A673 (cell line): ENCODE measurements around the gene LRRC18. TPM values are rescaled to one million over a fixed set of nuclear protein-coding genes. Genes with fewer than 3 reads are reported as not detected.

ENCODE experiments used
- BruUV-seq: library from RNA; stranded (reverse); fragments of 400-500 nt; replicated peaks from 2 replicates; lab custom pipeline; 2021; lab: Mats Ljungman, UMichigan
- CTCF ChIA-PET: fragments of 300-600 bp; sonication (Branson Sonifier 250); formaldehyde crosslinking; loops from one replicate; lab custom pipeline; 2022; ENCODE audit warnings: antibody characterized with exemption; lab: Charles Lee
- POLR2A ChIA-PET: fragments of 300-600 bp; sonication (Branson Sonifier 250); formaldehyde crosslinking; loops from one replicate; lab custom pipeline; 2022; ENCODE audit warnings: antibody characterized with exemption; ENCODE audit not compliant: low non-redundant PET; lab: Charles Lee
- DNase-seq: peaks from one replicate; pipeline ENCODE4 v3.0.0-alpha.2; 2015; ENCODE audit warnings: low spot score
- H3K27ac ChIP-seq: fragments of 200-600 bp; sonication (generic); 2 replicates; pipeline ENCODE4 v1.5.1; 2016; ENCODE audit warnings: mixed run types, low read depth, mild to moderate bottlenecking, mixed read lengths, antibody characterized with exemption, low read length; ENCODE audit not compliant: poor library complexity, severe bottlenecking
- H3K27me3 ChIP-seq: fragments of 200-600 bp; sonication (generic); replicated peaks from 2 replicates; pipeline ENCODE4 v1.6.1; 2017; ENCODE audit warnings: mixed run types, low read depth, mild to moderate bottlenecking, mixed read lengths, antibody characterized with exemption, low read length; ENCODE audit not compliant: insufficient read depth, poor library complexity
- H3K36me3 ChIP-seq: fragments of 200-600 bp; sonication (generic); 2 replicates; pipeline ENCODE4 v1.6.1; 2016; ENCODE audit warnings: mixed run types, mild to moderate bottlenecking, mixed read lengths, antibody characterized with exemption, low read length; ENCODE audit not compliant: insufficient read depth, poor library complexity, severe bottlenecking
- H3K4me1 ChIP-seq: fragments of 200-600 bp; sonication (generic); 2 replicates; pipeline ENCODE4 v1.6.1; 2017; ENCODE audit warnings: mixed run types, mild to moderate bottlenecking, mixed read lengths, antibody characterized with exemption, low read length; ENCODE audit not compliant: insufficient read depth, poor library complexity, severe bottlenecking
- H3K4me3 ChIP-seq: fragments of 200-600 bp; sonication (generic); 2 replicates; pipeline ENCODE4 v1.5.1; 2016; ENCODE audit warnings: low read depth, mixed run types, mild to moderate bottlenecking, mixed read lengths, low read length; ENCODE audit not compliant: poor library complexity, severe bottlenecking
- H3K9me3 ChIP-seq: fragments of 200-600 bp; sonication (generic); 2 replicates; pipeline ENCODE4 v1.6.1; 2016; ENCODE audit warnings: mixed run types, low read depth, mild to moderate bottlenecking, mixed read lengths, antibody characterized with exemption, low read length; ENCODE audit not compliant: poor library complexity, severe bottlenecking
- EZH2 ChIP-seq: fragments of 200-600 bp; sonication (generic); IDR thresholded peaks from 2 replicates; pipeline ENCODE4 v1.6.1; 2017; ENCODE audit warnings: borderline replicate concordance, low read depth, mild to moderate bottlenecking, mixed read lengths, antibody characterized with exemption, low read length; ENCODE audit not compliant: poor library complexity, severe bottlenecking
- intact Hi-C: fragments of 100-400 bp; cut with micrococcal nuclease; formaldehyde crosslinking; loops from one replicate; pipeline ENCODE4 v1.10.0; 2022; ENCODE audit not compliant: unreplicated experiment
- total RNA-seq: library from RNA; stranded (reverse); gene quantifications from 2 replicates; pipeline ENCODE4 v1.2.3, GENCODE V29; 2021
- TF ChIP-seq, protein P1 (sequence below): fragments of 300-800, 200-600 bp; sonication (generic); conservative IDR thresholded peaks from 2 replicates; pipeline ENCODE4 v1.5.1; 2017; ENCODE audit warnings: low read depth, mild to moderate bottlenecking, antibody characterized with exemption, low read length, moderate library complexity, mixed read lengths

The LRRC18 gene
- total RNA-seq, 1 experiment from 2014 or later: not detected

DNA sequence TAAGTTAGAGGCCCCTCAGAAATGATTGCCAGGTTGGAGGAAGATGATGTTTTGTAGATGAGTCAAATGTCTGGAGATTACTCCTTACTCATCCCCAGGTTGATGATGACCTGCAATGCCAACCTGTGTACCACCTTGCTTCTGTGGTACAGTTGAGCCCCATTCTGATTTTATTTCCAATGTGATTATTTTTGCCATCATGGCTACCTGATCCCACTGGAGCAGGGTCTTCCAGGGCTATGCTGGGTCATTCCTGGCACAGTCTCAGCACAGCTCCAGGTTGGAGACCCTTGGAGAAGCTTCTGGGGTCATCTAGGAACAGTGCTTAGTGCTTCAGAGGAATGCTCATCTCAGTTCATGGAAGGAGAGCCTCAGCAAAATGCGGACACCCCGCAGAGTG, 34.3 kb downstream of the LRRC18 start:
- BruUV-seq: no TSS peak
- CTCF ChIA-PET: no interaction called here
- Histone ChIP-seq H3K4me1 (no peaks in the 10 kb centered on the region), H3K36me3 (no peaks in the 10 kb centered on the region), H3K27ac (no peak overlapping the region), H3K4me3 (no peak overlapping the region), H3K9me3 (no peaks in the 10 kb centered on the region), H3K27me3 (peaks cover 5% of the 10 kb centered on the region)
- DNase-seq: no peak
- TF ChIP-seq, protein P1, sequence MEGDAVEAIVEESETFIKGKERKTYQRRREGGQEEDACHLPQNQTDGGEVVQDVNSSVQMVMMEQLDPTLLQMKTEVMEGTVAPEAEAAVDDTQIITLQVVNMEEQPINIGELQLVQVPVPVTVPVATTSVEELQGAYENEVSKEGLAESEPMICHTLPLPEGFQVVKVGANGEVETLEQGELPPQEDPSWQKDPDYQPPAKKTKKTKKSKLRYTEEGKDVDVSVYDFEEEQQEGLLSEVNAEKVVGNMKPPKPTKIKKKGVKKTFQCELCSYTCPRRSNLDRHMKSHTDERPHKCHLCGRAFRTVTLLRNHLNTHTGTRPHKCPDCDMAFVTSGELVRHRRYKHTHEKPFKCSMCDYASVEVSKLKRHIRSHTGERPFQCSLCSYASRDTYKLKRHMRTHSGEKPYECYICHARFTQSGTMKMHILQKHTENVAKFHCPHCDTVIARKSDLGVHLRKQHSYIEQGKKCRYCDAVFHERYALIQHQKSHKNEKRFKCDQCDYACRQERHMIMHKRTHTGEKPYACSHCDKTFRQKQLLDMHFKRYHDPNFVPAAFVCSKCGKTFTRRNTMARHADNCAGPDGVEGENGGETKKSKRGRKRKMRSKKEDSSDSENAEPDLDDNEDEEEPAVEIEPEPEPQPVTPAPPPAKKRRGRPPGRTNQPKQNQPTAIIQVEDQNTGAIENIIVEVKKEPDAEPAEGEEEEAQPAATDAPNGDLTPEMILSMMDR: no peak
- no peak for TF ChIP-seq EZH2
- POLR2A ChIA-PET: no interaction called here
- intact Hi-C loops: no loop called here

DNA sequence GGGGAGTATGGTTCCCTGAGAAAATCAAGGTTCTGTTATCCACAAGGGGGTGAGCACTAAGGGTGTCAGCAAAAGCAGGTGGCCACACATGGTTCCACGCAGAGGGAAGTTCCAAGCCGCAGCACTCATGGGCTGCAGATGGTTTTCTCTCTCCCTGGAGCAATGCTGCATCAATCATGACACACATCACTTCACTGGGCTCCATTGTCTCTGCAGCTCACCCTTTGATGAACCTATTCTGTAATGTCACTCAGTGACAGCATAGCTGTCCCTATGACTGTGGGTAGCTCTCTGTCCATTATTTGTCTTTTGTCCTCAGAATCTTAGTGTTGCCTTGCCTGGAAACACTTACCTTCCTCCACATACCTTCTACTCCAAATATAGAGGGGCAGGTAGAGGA, 34.8 kb downstream of the LRRC18 start:
- Histone ChIP-seq H3K36me3 (no peaks in the 10 kb centered on the region), H3K9me3 (no peaks in the 10 kb centered on the region), H3K27me3 (peaks cover 5% of the 10 kb centered on the region), H3K4me3 (no peak overlapping the region), H3K27ac (no peak overlapping the region), H3K4me1 (no peaks in the 10 kb centered on the region)
- TF ChIP-seq, protein P1: no peak
- no peak for TF ChIP-seq EZH2
- ChIA-PET POLR2A (no interaction called here), CTCF (no interaction called here)
- BruUV-seq: no TSS peak
- intact Hi-C loops: no loop called here
- no peak for DNase-seq

DNA sequence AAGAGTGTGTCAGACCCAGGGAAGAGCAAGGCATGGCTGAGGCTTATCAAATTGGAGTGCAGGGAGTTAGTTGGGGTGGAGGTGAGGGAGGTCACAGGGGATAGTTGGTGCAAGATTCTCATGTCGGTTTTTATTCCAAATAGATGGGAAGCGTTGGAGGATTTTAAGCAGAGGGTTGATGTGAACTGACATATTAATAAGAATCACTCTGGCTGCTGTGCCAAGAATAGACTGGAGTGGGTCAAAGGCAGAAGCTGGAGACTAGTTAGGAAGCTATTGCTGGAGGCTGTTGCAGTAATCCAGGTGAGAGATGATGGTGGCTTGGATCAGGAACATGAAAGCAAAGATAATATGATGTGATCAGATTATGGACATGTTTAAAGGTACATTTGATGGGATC, 36.5 kb downstream of the LRRC18 start:
- ChIA-PET CTCF (no interaction called here), POLR2A (no interaction called here)
- Histone ChIP-seq H3K27me3 (peaks cover 5% of the 10 kb centered on the region), H3K4me3 (no peak overlapping the region), H3K9me3 (no peaks in the 10 kb centered on the region), H3K36me3 (no peaks in the 10 kb centered on the region), H3K27ac (no peak overlapping the region), H3K4me1 (no peaks in the 10 kb centered on the region)
- no peak for DNase-seq
- BruUV-seq: no TSS peak
- intact Hi-C loops: no loop called here
- no peak for TF ChIP-seq EZH2
- TF ChIP-seq, protein P1: no peak
